HepG2 (cell line): Measurements from ENCODE around the gene BATF3.

Experiments
- EP300 ChIP-seq, 3 experiments: sonication (generic) in 1 of 3; formaldehyde crosslinking in 1 of 3; IDR thresholded peaks; 2 replicates each; pipeline versions ENCODE4 v1.5.1 to v1.6.1; 2011 to 2020; ENCODE audit warnings: low read depth in 2 of 3, low read length in 2 of 3, borderline replicate concordance in 1 of 3, improper control_type of control experiment in 1 of 3, mild to moderate bottlenecking in 1 of 3, missing genetic modification reagents in 1 of 3, moderate library complexity in 1 of 3
- ZFP36 ChIP-seq: fragments of 150-350 bp; IDR thresholded peaks from 2 replicates; pipeline ENCODE4 v1.6.1; 2018; ENCODE audit warnings: borderline replicate concordance, low read length, low read depth; ENCODE audit not compliant: partially characterized antibody
- ZNF567 ChIP-seq: sonication (generic); formaldehyde crosslinking; IDR thresholded peaks from 2 replicates; pipeline ENCODE4 v1.8.1; 2023; ENCODE audit warnings: mild to moderate bottlenecking, missing genetic modification reagents, borderline replicate concordance

GRCh38 chr1:212686069-212686468 is 13.6 kb downstream of the BATF3 start:
- TF ChIP-seq ZFP36, result no peak
- TF ChIP-seq ZNF567, result no peak
- no peak for TF ChIP-seq EP300 (IDR thresholded peaks at IDR 0.05; ENCODE audit: low read depth in 2 of 2, low read length in 2 of 2)
- no peak for TF ChIP-seq EP300 (CRISPR knock-in tag; IDR thresholded peaks at IDR 0.05; ENCODE audit: borderline replicate concordance)
